GM19438 (cell line): ENCODE measurements around the gene IRF8.

ENCODE experiments used
- ATAC-seq: cut with Tn5 transposase; IDR thresholded peaks from one replicate; pipeline ENCODE4 v1.9.1; 2021; ENCODE audit warnings: low read depth; ENCODE audit not compliant: unreplicated experiment

IRF8 gene

DNA sequence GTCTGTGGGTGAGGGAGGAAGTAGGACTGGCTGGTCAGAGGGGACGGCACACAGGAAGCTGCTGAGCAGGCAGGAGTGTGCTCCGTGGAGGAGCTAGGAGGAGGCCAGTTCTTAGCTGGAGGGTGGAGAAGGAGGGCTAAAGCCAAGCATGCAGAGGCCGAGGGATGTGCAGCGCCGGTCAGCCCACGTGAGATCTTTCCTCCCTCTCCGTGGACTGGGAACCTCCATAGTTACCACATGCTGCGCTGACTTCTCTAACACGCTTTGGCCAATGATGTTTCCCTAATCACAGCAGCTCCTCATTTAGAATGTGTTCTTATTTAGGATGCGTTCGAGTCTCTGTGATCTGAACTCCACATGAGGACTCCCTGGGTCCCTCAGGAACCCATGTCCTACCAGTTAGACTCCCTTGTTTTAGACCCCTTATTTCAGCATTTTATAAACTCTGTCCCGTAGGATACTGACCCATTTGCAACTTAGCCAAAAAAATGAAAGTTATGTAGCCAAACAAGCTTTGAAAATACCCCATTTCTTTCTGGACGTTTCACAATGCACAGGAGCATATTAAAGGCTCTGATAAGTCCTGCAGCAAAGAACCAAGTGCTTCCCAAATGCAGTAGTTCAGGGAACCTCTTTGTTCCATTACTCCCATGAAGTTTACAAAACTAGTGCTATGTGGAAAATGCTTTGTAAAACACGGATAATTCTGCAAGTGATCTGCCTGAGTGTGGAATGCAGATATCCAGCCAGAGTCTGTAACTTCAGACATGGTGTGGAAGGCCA is 51.4 kb downstream of the IRF8 start:
- ATAC-seq, result no peak

DNA sequence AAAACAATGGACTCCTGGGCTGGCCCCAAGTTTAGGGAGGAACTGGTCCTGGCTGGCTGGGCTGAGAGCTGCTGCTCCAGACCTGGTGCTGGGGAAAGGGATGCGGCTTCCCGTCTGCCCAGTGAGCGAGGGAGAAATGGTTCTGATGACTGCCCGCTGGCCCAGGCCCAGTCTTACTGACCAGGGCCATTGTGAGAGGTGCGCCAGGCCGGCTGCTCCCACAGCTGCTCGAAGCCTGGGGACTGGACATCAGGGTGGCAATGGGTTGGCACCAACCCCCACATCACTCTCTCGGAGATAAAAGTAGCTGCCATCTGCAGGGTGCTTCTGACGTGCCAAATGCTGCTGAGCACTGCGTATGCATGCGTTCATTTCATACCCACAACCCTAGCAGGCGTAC is 53.2 kb downstream of the IRF8 start:
- ATAC-seq, result no peak

- ATAC-seq, result no peak
Observed at GRCh38 chr16:85952811-85953210, 53.8 kb downstream of the IRF8 start.

DNA sequence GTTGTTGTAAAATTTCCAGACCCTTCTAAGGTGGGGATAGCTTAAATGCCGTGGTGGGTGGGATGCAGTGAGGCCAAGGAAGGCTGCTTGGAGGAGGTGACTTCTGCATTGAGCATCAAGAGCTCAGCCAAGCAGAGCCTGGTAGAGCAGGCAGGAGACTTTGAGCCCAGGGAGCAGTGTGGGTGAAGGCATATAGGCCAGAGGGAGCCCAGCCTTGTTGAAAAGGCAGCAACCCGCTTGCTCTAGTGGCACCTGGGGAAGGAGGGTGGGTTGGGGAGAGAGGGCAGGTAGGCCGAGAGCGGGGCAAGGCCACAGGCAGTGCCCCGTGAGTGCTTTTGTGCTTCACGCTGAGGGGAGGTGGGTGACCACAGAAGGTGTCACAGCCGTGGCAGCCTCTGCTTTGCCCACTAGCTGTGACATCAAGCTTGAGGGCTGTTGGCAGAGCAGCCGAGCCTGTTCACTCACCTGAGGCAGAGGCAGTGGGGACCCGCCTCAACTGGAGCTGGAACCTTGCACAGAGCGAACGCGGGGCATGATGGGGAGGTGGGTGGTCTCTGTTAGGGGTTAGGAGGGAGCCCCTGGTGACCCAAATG is 56.1 kb downstream of the IRF8 start:
- ATAC-seq, result no peak

DNA sequence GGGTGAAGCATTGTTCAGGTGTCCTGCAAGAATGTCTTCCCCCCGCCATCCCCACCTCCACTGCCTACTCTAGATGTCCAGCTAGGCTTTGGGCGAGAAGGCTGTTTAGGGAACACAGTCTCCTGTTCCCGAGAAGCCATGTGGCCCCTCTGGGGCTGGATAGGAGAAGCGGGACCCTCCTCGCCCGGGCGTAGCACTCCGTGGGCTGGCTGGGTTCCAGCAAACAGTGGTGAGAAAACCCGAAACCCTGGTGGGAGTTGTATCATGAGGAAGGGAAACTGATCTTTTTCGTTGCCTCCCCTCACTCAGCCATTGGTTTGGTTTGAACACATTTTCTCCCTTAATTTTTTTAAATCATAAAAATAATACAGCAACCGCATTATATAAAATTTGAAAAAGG is 56.6 kb downstream of the IRF8 start:
- no peak for ATAC-seq

DNA sequence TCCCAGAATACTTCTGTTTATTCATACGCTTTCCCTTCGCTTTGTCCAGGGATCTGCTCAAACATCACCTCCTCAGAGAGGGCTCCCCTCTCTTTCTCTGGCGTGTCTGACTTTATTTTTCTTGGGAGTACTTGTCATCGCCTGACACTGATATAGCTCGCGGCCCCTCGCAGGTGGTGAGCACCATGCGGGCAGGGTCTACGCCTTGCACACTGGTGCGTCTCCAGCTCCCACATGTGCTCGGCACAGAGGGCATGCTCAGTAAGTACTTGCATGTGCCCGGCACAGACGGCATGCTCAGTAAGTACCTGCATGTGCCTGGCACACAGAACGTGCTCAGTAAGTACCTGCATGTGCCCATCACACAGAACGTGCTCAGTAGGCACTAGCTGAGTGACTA is 57.5 kb downstream of the IRF8 start:
- ATAC-seq, result no peak

GRCh38 chr16:85958731-85959130 is 59.8 kb downstream of the IRF8 start:
- ATAC-seq, result no peak

DNA sequence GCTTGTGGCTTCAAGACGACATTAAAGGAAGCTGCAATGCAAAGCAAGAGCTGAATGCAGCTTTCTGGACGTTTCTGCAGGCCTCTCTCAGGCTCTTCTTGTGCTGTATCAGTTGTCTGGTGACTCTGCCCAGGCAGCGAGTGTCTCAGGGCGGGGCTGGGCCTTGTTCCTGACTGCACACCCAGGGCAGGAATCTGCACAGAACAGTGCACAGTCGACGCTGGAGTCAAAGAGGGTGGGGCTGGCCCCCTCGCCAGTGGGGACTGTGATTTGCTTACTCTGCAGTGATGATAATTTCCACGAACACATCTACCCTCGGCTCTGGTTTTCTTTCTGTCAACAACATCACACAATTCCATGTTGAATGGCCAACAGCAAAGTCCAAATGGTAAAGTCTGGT is 60.7 kb downstream of the IRF8 start:
- no peak for ATAC-seq

DNA sequence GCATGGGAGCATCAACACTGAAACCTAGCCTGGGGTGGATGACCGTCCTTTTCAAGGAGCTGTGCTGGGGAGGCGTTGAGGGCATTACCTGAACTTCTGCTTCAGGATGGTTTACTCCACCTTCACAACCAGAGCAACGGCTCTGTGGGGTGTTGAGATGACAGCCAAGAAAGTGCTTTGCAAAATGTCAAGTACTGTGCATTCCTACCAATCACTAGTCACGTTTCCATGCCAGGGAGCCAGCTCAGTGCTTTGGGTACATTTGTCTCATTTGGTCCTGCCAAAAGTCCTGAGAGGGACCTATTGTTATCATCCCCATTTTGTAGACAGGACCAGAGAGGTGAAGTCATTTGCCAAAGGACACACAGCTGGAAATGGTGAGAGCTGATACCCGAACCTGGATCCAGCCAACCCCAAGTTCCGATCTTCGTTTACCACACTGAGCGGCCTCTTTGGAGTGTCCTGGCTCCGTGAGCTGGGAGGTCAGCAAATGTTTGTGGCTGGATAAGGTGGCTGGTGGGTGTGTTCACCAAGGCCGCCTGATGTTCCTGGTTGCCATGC is 61.6 kb downstream of the IRF8 start:
- ATAC-seq, result no peak

- ATAC-seq, result no peak
Observed at GRCh38 chr16:85961988-85962915, 63.3 kb downstream of the IRF8 start.

GRCh38 chr16:85963753-85964285 is 64.9 kb downstream of the IRF8 start:
- ATAC-seq, result no peak

GRCh38 chr16:85965125-85965524 is 66.2 kb downstream of the IRF8 start:
- ATAC-seq, result no peak

GRCh38 chr16:85967111-85967510 is 68.1 kb downstream of the IRF8 start:
- ATAC-seq, result no peak

- no peak for ATAC-seq
Observed at GRCh38 chr16:85968041-85968920, 69.3 kb downstream of the IRF8 start.

GRCh38 chr16:85969159-85969558 is 70.2 kb downstream of the IRF8 start:
- ATAC-seq, result no peak

DNA sequence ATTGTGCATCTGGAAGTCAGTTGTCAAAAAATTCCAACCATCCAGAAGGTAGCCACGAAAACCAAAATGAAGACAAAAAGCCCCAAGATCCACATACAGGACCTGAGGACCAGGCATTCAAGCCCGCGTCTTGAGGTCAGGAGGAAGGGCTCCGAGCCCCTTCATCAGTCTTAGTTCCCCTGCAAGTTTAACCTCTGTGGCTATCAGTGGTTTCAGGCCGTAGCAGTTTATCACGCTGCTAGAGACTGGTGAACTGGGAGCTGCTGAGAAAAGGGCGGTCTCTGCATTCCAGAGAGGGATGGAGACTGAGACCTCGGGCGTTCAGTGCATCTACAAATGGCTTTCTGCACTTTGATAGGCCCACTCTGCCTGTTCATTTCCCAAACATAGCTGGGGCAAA is 70.6 kb downstream of the IRF8 start:
- no peak for ATAC-seq

DNA sequence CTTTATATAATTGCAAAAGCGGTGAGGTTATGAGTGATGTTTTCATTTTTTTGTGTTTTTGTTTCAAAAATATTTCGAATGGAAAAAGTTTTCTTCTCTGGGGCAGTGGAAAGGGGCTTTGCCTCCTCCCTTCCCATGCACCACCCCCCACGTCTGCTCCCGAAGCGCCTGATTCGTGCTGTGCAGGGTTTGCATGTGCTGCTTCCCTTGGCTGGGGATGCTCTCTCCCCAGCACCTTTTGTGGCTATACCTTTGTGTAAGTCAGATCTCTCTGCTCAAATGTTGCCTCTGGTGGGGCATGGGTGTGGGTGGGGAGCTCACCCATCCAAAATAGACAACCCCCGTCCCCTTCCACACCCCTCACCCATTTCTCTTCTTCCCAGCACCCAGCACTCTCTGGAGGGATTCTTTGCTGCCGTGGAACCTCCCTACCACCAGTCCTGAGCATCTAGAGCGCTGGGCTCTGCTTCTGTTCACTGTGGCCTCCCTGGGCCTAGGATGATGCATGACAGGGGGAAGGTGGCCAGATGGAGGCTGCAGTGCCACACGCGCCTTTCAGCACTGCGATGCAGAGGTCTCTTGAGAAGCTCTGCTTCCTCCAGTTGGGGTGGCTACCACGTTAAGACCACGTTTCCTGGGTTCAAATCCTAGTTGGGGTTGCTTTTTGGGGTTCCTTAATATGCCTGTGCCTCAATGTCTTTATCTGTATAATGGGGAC is 71.2 kb downstream of the IRF8 start:
- no peak for ATAC-seq

DNA sequence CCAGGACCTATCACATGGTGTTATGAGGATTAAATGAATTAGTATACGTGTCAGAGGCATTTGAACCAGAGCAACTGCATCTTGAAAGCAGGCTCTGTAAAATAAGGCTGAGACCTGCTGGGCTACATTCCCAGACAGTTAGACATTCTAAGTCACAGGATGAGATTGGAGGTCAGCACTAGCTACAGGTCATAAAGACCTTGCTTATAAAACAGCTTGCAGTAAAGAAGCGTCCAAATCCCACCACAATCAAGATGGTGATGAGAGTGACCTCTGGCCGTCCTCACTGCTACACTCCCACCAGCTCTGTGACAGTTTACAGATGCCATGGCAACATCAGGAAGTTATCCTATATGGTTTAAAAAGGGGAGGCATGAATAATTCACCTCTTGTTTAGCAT is 71.8 kb downstream of the IRF8 start:
- no peak for ATAC-seq
